ENCODE data around the gene PITPNC1.
"Not testable (repeated sequence)": the region's sequence is repeated elsewhere in the genome, so short reads cannot be mapped to it uniquely, and the experiment has no call there.

PITPNC1 gene

DNA sequence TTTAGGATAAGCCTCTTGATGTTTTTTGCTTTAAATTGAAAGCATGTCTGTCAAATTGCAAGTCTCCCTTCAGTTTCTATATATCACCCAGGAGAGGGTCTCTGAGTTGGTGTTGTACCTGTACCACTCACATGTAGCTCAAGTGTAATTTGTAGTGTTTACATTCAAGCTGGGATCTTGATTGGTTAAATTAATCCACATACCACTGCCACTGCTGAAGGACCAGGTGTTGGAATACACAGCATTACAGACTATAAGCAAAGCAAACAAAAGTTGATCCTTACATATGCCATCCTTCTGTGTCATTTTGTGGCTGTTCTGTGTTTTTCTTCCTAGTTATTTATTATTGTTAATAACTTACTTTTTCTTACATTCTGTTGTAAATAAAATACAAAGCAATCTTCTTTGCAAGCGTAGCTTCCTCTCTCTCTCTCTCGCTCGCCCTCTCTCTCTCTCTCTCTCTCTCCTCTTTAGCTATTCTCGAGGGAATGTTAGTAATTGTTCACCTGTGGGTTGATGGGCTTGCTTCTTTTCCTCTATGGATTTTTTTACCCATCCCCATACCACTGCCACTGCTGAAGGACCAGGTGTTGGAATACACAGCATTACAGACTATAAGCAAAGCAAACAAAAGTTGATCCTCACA is 319.9 kb downstream of the PITPNC1 start:
- Histone ChIP-seq H3K27ac (ENCODE audit: low read depth, low read length) (no peak overlapping the region), H3K9ac (ENCODE audit: low read depth in 1 of 2, low read length in 2 of 2) (no peak overlapping the region), H3K36me3 (ENCODE audit: control insufficient read depth in 1 of 2, insufficient read depth in 2 of 2, low read length in 2 of 2) (no peaks in the 10 kb centered on the region), H3K9me3 (ENCODE audit: control insufficient read depth in 1 of 2, low read length in 2 of 2) (no peaks in the 10 kb centered on the region), H3K4me3 (ENCODE audit: low read depth in 1 of 2, low read length in 2 of 2) (no peak overlapping the region), H3K27me3 (ENCODE audit: control insufficient read depth in 1 of 2, insufficient read depth in 2 of 2, low read length in 2 of 2) (peaks cover 0 to 4% of the 10 kb centered on the region in 2 donors), H3K4me1 (ENCODE audit: control insufficient read depth in 1 of 2, insufficient read depth in 2 of 2, low read length in 2 of 2) (no peaks in the 10 kb centered on the region)

DNA sequence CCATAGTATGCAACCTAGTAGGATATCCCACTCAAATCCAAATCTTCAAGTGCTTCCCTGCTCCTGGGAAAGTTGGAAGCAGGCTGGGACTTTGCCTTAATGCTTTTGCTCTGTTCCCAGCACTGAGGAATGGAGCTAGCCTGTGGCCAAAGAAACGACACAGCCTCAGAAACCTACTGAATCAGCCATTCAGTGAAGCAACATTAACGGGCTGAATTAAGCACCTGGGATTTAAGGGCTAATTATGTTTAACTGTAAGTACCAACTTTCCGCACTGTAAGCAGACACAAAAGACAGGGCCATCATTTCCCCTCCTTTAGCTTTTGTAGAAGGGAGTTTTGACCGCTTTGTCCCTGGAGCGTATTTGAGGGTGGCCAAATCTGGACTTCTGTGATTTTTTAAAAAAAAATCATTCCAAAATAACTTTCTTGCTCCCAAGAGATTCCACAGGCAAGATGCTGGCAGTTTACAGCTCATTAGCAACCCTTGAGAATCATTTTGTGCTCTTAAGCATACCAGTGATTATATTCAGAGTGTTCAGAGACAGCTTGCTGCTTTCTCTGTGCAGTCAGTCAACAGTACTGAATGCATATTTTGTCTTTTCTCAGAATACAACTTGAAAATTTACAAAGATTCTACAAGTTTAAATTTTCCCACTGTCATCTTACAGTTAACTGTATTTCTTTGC is 323.1 kb downstream of the PITPNC1 start:
- no peak overlapping the region for H3K27ac ChIP-seq (ENCODE audit: low read depth, low read length)
- no peaks in the 10 kb centered on the region for H3K9me3 ChIP-seq (ENCODE audit: control insufficient read depth in 1 of 2, low read length in 2 of 2)
- H3K36me3 ChIP-seq (ENCODE audit: control insufficient read depth in 1 of 2, insufficient read depth in 2 of 2, low read length in 2 of 2) = no peaks in the 10 kb centered on the region
- no peak overlapping the region for H3K9ac ChIP-seq (ENCODE audit: low read depth in 1 of 2, low read length in 2 of 2)
- H3K4me3 ChIP-seq (ENCODE audit: low read depth in 1 of 2, low read length in 2 of 2) = no peak overlapping the region
- no peaks in the 10 kb centered on the region for H3K4me1 ChIP-seq (ENCODE audit: control insufficient read depth in 1 of 2, insufficient read depth in 2 of 2, low read length in 2 of 2)
- peaks cover 0 to 4% of the 10 kb centered on the region in 2 donors for H3K27me3 ChIP-seq (ENCODE audit: control insufficient read depth in 1 of 2, insufficient read depth in 2 of 2, low read length in 2 of 2)

DNA sequence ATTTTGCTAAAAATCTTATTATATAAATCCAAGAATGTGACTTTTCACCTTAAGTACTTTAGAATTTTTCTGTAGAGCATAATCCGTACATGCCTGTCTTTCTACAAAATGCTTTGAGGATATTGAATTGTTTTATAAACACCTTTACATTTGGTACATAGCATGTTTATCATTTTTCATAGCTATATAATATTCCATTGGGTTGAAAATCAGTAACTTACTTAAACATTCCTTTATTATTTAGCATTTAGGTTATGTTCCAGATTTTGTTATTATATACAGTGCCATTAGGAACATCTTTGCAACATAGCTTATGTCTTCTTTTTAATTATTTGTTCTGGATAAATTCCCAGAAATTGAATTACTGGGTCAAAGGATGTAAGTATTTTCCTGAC is 323.6 kb downstream of the PITPNC1 start:
- H3K4me3 ChIP-seq (ENCODE audit: low read depth in 1 of 2, low read length in 2 of 2) = no peak overlapping the region
- no peaks in the 10 kb centered on the region for H3K9me3 ChIP-seq (ENCODE audit: control insufficient read depth in 1 of 2, low read length in 2 of 2)
- no peaks in the 10 kb centered on the region for H3K4me1 ChIP-seq (ENCODE audit: control insufficient read depth in 1 of 2, insufficient read depth in 2 of 2, low read length in 2 of 2)
- H3K9ac ChIP-seq (ENCODE audit: low read depth in 1 of 2, low read length in 2 of 2) = no peak overlapping the region
- H3K27me3 ChIP-seq (ENCODE audit: control insufficient read depth in 1 of 2, insufficient read depth in 2 of 2, low read length in 2 of 2) = peaks cover 0 to 4% of the 10 kb centered on the region in 2 donors
- H3K27ac ChIP-seq (ENCODE audit: low read depth, low read length) = no peak overlapping the region
- H3K36me3 ChIP-seq (ENCODE audit: control insufficient read depth in 1 of 2, insufficient read depth in 2 of 2, low read length in 2 of 2) = no peaks in the 10 kb centered on the region

DNA sequence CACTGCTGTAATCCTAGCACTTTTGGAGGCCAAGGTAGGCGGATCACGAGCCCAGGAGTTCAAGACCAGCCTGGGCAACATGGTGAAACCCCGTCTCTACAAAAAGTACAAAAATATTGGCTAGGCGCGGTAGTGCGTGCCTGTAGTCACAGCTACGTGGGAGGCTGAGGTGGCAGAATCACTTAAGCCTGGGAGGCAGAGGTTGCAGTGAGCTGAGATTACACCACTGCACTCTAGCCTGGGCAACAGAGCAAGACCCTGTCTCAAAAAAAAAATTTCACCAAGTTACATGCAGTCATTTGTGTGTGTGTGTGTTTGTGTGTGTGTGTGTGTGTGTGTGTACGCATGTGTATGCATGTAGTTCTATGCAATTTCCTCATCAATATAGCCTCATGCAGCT is 325.8 kb downstream of the PITPNC1 start:
- not testable (repeated sequence) for H3K27me3 ChIP-seq (ENCODE audit: control insufficient read depth in 1 of 2, insufficient read depth in 2 of 2, low read length in 2 of 2); H3K4me1 ChIP-seq (ENCODE audit: control insufficient read depth in 1 of 2, insufficient read depth in 2 of 2, low read length in 2 of 2); H3K36me3 ChIP-seq (ENCODE audit: control insufficient read depth in 1 of 2, insufficient read depth in 2 of 2, low read length in 2 of 2); H3K27ac ChIP-seq (ENCODE audit: low read depth, low read length); H3K9ac ChIP-seq (ENCODE audit: low read depth in 1 of 2, low read length in 2 of 2); H3K9me3 ChIP-seq (ENCODE audit: control insufficient read depth in 1 of 2, low read length in 2 of 2); H3K4me3 ChIP-seq (ENCODE audit: low read depth in 1 of 2, low read length in 2 of 2)

DNA sequence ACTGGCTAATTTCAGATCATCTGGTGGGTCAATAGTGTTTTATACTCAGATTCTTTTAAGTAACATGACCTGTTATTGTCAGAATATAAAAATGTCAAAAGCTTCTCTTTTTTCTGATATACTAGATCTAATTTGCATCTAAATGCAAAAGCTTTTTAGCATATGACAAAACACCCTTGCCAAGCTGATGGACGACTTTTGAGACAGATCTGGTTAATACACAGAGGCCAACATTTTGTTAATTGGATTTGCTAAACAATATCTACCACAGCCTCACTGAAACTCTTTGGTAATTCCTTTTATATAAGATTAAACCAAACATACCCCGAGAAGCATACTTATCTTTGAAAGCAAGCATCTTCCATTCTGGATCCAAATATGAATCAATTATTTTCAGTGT is 330.4 kb downstream of the PITPNC1 start:
- H3K27me3 ChIP-seq (ENCODE audit: control insufficient read depth in 1 of 2, insufficient read depth in 2 of 2, low read length in 2 of 2) = no peaks in the 10 kb centered on the region
- no peaks in the 10 kb centered on the region for H3K4me1 ChIP-seq (ENCODE audit: control insufficient read depth in 1 of 2, insufficient read depth in 2 of 2, low read length in 2 of 2)
- no peaks in the 10 kb centered on the region for H3K9me3 ChIP-seq (ENCODE audit: control insufficient read depth in 1 of 2, low read length in 2 of 2)
- H3K4me3 ChIP-seq (ENCODE audit: low read depth in 1 of 2, low read length in 2 of 2) = no peak overlapping the region
- no peak overlapping the region for H3K9ac ChIP-seq (ENCODE audit: low read depth in 1 of 2, low read length in 2 of 2)
- H3K27ac ChIP-seq (ENCODE audit: low read depth, low read length) = no peak overlapping the region
- no peaks in the 10 kb centered on the region for H3K36me3 ChIP-seq (ENCODE audit: control insufficient read depth in 1 of 2, insufficient read depth in 2 of 2, low read length in 2 of 2)

DNA sequence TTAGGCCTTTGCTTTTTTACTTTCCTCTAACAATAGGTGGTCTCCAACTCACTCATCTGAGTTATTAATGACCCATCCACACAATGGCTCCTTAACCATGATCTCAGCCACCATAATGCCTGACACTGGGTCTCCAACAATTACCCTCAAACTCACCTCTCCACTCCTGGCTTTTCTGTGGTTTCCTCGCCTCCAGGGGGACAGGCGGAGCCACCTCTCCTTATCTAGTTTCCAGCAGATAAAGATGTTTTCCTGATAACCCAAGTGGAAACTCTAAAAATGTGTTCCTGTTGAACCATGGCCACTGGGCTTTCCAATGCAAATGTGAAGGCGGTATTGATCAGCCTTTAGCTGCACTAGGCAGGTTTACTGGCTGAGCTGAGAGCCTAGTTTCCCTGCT is 331.3 kb downstream of the PITPNC1 start:
- no peaks in the 10 kb centered on the region for H3K4me1 ChIP-seq (ENCODE audit: control insufficient read depth in 1 of 2, insufficient read depth in 2 of 2, low read length in 2 of 2)
- no peak overlapping the region for H3K27ac ChIP-seq (ENCODE audit: low read depth, low read length)
- no peaks in the 10 kb centered on the region for H3K27me3 ChIP-seq (ENCODE audit: control insufficient read depth in 1 of 2, insufficient read depth in 2 of 2, low read length in 2 of 2)
- H3K36me3 ChIP-seq (ENCODE audit: control insufficient read depth in 1 of 2, insufficient read depth in 2 of 2, low read length in 2 of 2) = no peaks in the 10 kb centered on the region
- no peaks in the 10 kb centered on the region for H3K9me3 ChIP-seq (ENCODE audit: control insufficient read depth in 1 of 2, low read length in 2 of 2)
- H3K4me3 ChIP-seq (ENCODE audit: low read depth in 1 of 2, low read length in 2 of 2) = no peak overlapping the region
- no peak overlapping the region for H3K9ac ChIP-seq (ENCODE audit: low read depth in 1 of 2, low read length in 2 of 2)

DNA sequence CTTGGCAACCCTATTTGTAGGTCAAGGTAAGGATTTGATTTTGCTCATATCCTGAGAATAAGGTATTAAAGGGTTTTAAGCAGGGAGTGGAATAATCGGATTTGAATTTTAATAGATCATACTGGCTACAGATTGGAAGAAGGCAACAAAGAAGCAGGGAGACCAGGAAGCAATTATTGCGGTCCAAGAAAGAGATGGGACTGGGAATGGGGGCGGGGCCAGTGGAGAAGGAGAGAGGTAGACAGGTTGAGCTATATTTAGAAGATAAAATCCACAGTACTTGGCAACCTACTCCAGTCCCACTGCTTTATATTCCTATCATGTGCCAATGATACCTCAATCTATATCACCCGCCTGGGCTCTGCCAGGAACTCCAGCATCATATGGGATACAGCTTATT is 334.8 kb downstream of the PITPNC1 start:
- Histone ChIP-seq H3K27ac (ENCODE audit: low read depth, low read length) (no peak overlapping the region), H3K4me1 (ENCODE audit: control insufficient read depth in 1 of 2, insufficient read depth in 2 of 2, low read length in 2 of 2) (peaks cover 0 to 4% of the 10 kb centered on the region in 2 donors), H3K9me3 (ENCODE audit: control insufficient read depth in 1 of 2, low read length in 2 of 2) (no peaks in the 10 kb centered on the region), H3K4me3 (ENCODE audit: low read depth in 1 of 2, low read length in 2 of 2) (no peak overlapping the region), H3K9ac (ENCODE audit: low read depth in 1 of 2, low read length in 2 of 2) (no peak overlapping the region), H3K27me3 (ENCODE audit: control insufficient read depth in 1 of 2, insufficient read depth in 2 of 2, low read length in 2 of 2) (no peaks in the 10 kb centered on the region), H3K36me3 (ENCODE audit: control insufficient read depth in 1 of 2, insufficient read depth in 2 of 2, low read length in 2 of 2) (no peaks in the 10 kb centered on the region)

DNA sequence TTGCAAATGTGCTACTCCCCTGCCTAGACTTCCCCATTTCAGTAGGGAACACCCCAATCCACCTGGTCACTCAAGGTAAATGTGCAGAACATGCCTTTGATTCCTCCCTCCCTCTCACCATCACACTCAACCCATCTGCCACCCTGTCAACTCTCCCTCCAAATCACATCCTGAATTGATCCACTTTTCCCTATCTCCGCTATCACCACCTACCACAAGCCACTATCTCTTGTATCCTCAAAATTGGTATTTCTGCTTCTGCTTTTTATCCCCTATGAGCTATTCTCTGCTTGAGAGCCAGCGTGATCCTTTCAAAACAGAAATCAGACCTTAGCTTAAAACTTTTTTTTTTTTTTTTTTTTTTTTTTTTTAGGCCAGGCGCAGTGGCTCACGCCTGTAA is 335.3 kb downstream of the PITPNC1 start:
- Histone ChIP-seq H3K9ac (ENCODE audit: low read depth in 1 of 2, low read length in 2 of 2) (no peak overlapping the region), H3K36me3 (ENCODE audit: control insufficient read depth in 1 of 2, insufficient read depth in 2 of 2, low read length in 2 of 2) (no peaks in the 10 kb centered on the region), H3K4me1 (ENCODE audit: control insufficient read depth in 1 of 2, insufficient read depth in 2 of 2, low read length in 2 of 2) (peaks cover 0 to 6% of the 10 kb centered on the region in 2 donors), H3K9me3 (ENCODE audit: control insufficient read depth in 1 of 2, low read length in 2 of 2) (no peaks in the 10 kb centered on the region), H3K27me3 (ENCODE audit: control insufficient read depth in 1 of 2, insufficient read depth in 2 of 2, low read length in 2 of 2) (no peaks in the 10 kb centered on the region), H3K27ac (ENCODE audit: low read depth, low read length) (no peak overlapping the region), H3K4me3 (ENCODE audit: low read depth in 1 of 2, low read length in 2 of 2) (no peak overlapping the region)

DNA sequence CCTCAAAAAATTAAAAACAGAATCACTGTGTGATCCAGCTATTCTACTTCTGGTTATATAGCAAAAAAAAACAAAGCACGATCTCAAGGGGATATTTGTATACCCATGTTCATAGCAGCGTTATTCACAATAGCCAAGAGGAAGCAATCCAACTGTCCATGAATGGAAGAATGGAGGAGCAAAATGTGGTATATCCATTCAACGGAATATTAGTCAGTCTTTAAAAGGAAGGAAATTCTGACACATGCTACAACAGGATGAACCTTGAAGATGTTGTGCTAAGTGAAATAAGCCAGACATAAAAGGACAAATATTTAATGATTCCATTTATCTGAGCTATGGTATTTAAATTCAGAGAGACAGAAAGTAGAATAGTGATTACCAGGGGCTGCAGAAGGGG is 336.1 kb downstream of the PITPNC1 start:
- H3K27me3 ChIP-seq (ENCODE audit: control insufficient read depth in 1 of 2, insufficient read depth in 2 of 2, low read length in 2 of 2) = no peaks in the 10 kb centered on the region
- H3K9ac ChIP-seq (ENCODE audit: low read depth in 1 of 2, low read length in 2 of 2) = no peak overlapping the region
- H3K4me3 ChIP-seq (ENCODE audit: low read depth in 1 of 2, low read length in 2 of 2) = no peak overlapping the region
- H3K36me3 ChIP-seq (ENCODE audit: control insufficient read depth in 1 of 2, insufficient read depth in 2 of 2, low read length in 2 of 2) = no peaks in the 10 kb centered on the region
- H3K9me3 ChIP-seq (ENCODE audit: control insufficient read depth in 1 of 2, low read length in 2 of 2) = no peaks in the 10 kb centered on the region
- no peak overlapping the region for H3K27ac ChIP-seq (ENCODE audit: low read depth, low read length)
- H3K4me1 ChIP-seq (ENCODE audit: control insufficient read depth in 1 of 2, insufficient read depth in 2 of 2, low read length in 2 of 2) = peaks cover 0 to 6% of the 10 kb centered on the region in 2 donors

DNA sequence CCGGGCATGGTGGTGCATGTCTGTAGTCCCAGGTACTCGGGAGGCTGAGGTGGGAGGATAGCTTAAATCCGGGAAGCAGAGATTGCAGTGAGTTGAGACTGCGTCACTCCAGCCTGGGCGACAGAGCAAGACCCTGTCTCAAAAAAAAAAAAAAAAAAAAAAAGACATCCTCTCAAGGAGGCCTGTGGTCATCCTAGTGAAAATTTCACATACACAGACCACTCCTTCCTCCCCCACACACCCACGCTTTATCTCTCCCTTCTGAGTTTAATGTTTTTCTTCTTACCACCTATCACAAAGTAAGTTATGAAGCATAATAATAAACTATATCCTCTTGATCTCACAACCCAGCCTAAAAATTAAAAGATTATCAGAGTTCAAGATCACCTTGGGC is 339.3 kb downstream of the PITPNC1 start:
- Histone ChIP-seq H3K4me3 (ENCODE audit: low read depth in 1 of 2, low read length in 2 of 2) (no peak overlapping the region), H3K27ac (ENCODE audit: low read depth, low read length) (no peak overlapping the region), H3K4me1 (ENCODE audit: control insufficient read depth in 1 of 2, insufficient read depth in 2 of 2, low read length in 2 of 2) (peaks cover 13 to 14% of the 10 kb centered on the region in 2 donors), H3K9ac (ENCODE audit: low read depth in 1 of 2, low read length in 2 of 2) (no peak overlapping the region), H3K36me3 (ENCODE audit: control insufficient read depth in 1 of 2, insufficient read depth in 2 of 2, low read length in 2 of 2) (peaks cover 4 to 13% of the 10 kb centered on the region in 2 donors), H3K9me3 (ENCODE audit: control insufficient read depth in 1 of 2, low read length in 2 of 2) (no peaks in the 10 kb centered on the region), H3K27me3 (ENCODE audit: control insufficient read depth in 1 of 2, insufficient read depth in 2 of 2, low read length in 2 of 2) (no peaks in the 10 kb centered on the region)

Data from duodenal mucosa (tissue), 2 donors.